ENCODE data around the gene AQP1.

Gene AQP1

DNA sequence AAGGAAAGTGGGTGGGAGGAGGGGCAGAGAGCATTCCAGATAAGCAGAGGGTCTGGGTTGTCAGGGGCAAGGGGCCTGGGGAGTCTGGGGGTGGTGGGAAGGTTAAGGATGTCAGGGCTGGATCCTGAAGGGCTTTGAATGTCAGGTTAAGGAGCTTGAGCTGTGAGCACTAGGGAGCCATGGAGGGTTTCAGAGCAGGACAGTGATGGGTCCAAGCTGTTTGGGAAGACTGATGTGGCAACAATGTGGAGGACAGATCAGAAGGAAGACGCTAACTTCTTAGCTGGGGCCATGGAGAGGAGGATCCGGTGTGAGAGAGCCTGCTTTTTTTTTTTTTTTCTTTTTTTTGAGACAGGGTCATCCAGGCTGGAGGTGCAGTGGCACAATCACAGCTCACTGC lies 13.9 kb upstream of the AQP1 start:
- no peak for TF ChIP-seq CTCF (conservative IDR thresholded peaks at IDR 0.05; ENCODE audit: control insufficient read depth, insufficient read depth, low read depth, low read length)
- H3K4me3 ChIP-seq (ENCODE audit: control insufficient read depth, low read depth, low read length) = no peak overlapping the region

DNA sequence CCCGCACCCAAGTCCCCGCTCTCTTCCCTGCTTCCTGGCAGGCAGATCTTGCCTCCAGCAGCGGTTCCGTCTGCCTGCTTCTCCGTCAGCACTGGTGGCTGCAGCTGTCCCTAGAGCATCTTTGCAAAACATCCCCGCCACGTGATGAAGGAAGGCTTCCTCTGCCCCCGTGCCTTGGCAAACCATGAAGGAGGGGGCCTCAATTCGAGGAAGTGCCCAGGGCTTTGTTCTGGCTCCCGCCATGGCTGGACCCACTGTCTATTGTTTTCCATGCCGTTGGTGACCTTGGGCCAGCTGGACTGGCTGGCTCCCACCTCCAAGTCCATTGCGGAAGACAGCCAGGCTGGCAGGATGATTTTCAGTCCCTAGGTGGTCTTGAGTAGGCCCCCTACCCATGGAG lies 13.2 kb upstream of the AQP1 start:
- TF ChIP-seq CTCF (conservative IDR thresholded peaks at IDR 0.05; ENCODE audit: control insufficient read depth, insufficient read depth, low read depth, low read length) = no peak
- no peak for DNase-seq (ENCODE audit: low read depth)
- no peak overlapping the region for H3K4me3 ChIP-seq (ENCODE audit: control insufficient read depth, low read depth, low read length)

More for the DNA sequence above, 13.9 kb upstream of the AQP1 start:
- DNase-seq (ENCODE audit: low read depth) = no peak

GRCh38 chr7:30899066-30899465 lies 12.6 kb upstream of the AQP1 start:
- DNase-seq (ENCODE audit: low read depth) = no peak
- no peak overlapping the region for H3K4me3 ChIP-seq (ENCODE audit: control insufficient read depth, low read depth, low read length)
- no peak for TF ChIP-seq CTCF (conservative IDR thresholded peaks at IDR 0.05; ENCODE audit: control insufficient read depth, insufficient read depth, low read depth, low read length)

DNA sequence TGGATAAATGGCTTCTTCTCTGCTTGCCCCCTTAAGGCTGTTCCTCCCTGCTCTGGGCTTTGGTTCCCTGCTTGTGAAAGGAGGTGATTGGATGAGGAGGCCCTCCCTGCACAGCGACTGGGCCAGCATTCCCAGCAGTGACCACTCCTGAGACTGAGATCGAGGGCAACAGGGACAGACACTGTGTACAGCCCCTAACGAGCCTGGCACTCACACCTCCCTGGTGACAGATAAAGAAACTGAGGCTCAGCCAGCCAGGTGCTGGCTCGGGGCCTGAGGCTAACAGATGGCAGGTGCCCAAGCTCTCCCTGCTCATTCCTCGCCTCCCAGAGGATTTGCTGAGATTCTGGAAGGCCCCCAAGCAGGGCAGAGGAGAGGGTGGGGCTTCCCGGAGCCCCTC lies 12.0 kb upstream of the AQP1 start:
- no peak overlapping the region for H3K4me3 ChIP-seq (ENCODE audit: control insufficient read depth, low read depth, low read length)
- DNase-seq (ENCODE audit: low read depth) = no peak

DNA sequence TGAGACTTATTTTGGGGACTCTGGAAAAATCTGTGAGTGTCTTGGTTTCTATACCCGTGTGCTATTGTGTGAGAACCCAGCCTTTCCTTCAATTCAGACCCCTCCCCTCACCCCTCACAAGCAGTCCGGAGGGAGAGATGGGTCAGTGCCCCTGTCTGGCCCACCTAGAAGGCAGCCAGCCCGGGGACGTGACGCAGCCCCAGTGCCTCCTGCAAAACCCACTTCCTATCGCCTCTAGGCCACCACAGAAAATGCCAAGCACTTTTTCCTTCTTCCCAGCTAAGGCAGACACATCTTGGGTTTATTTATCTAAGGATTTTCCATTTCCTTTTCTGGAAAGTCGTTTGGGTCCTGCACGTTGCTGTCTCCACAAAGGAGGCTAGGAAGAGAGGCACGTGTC lies 11.6 kb upstream of the AQP1 start:
- TF ChIP-seq CTCF (conservative IDR thresholded peaks at IDR 0.05; ENCODE audit: control insufficient read depth, insufficient read depth, low read depth, low read length) = no peak
- no peak for DNase-seq (ENCODE audit: low read depth)
- H3K4me3 ChIP-seq (ENCODE audit: control insufficient read depth, low read depth, low read length) = no peak overlapping the region

More for the DNA sequence above, 12.0 kb upstream of the AQP1 start:
- TF ChIP-seq CTCF (conservative IDR thresholded peaks at IDR 0.05; ENCODE audit: control insufficient read depth, insufficient read depth, low read depth, low read length) = no peak

- DNase-seq (ENCODE audit: low read depth) = no peak
- no peak overlapping the region for H3K4me3 ChIP-seq (ENCODE audit: control insufficient read depth, low read depth, low read length)
- TF ChIP-seq CTCF (conservative IDR thresholded peaks at IDR 0.05; ENCODE audit: control insufficient read depth, insufficient read depth, low read depth, low read length) = no peak
Observed at GRCh38 chr7:30900803-30901362, 10.8 kb upstream of the AQP1 start.

GRCh38 chr7:30901856-30902255 lies 9.8 kb upstream of the AQP1 start:
- no peak for DNase-seq (ENCODE audit: low read depth)
- no peak for TF ChIP-seq CTCF (conservative IDR thresholded peaks at IDR 0.05; ENCODE audit: control insufficient read depth, insufficient read depth, low read depth, low read length)
- H3K4me3 ChIP-seq (ENCODE audit: control insufficient read depth, low read depth, low read length) = no peak overlapping the region
